B cell (primary cell): ENCODE results near the gene TMEM108. TPM values are rescaled to one million over a fixed set of nuclear protein-coding genes. Genes with fewer than 3 reads are reported as not detected.

ENCODE experiments used
- ATAC-seq: fragments of 200-7000 bp; cut with Tn5 transposase; one replicate; pipeline ENCODE4 v1.10.0; 2021; ENCODE audit warnings: low read depth, mild to moderate bottlenecking, moderate number of reproducible peaks, moderate library complexity
- CTCF ChIA-PET: fragments of 350-600 bp; sonication (Branson Sonifier 250); formaldehyde crosslinking; loops from one replicate; lab custom pipeline; 2021; ENCODE audit warnings: antibody characterized with exemption, inconsistent platforms; lab: Charles Lee
- POLR2A ChIA-PET: fragments of 350-600 bp; sonication (Branson Sonifier 250); formaldehyde crosslinking; loops from one replicate; lab custom pipeline; 2021; ENCODE audit warnings: antibody characterized with exemption; lab: Charles Lee
- DNase-seq: peaks from one replicate; pipeline ENCODE4 v3.0.0; 2013
- H2AFZ ChIP-seq: 2 replicates; pipeline ENCODE4 v1.6.1; 2012; ENCODE audit warnings: mild to moderate bottlenecking, low read depth, low read length; ENCODE audit not compliant: insufficient read depth, poor library complexity, severe bottlenecking
- H3K27ac ChIP-seq, 2 donors: 1 replicate in 1 of 2; 2 replicates in 1 of 2; pipeline ENCODE4 v1.5.1; 2012 to 2013; ENCODE audit warnings: low read length in 2 of 2, mild to moderate bottlenecking in 2 of 2, moderate library complexity in 1 of 2
- H3K27me3 ChIP-seq, 4 experiments: fragments of 200-600 bp in 1 of 4; sonication (generic) in 1 of 4; replicated peaks in 1 of 4; 1 replicate in 2 of 4; 2 replicates in 2 of 4; pipeline versions ENCODE4 v1.6.1 to v1.7.0; 2013 to 2016; ENCODE audit warnings: low read length in 3 of 4, mild to moderate bottlenecking in 2 of 4, mixed read lengths in 1 of 4, moderate library complexity in 1 of 4; ENCODE audit not compliant: insufficient read depth in 4 of 4, control insufficient read depth in 3 of 4; ENCODE audit errors: control extremely low read depth in 1 of 4
- H3K36me3 ChIP-seq, 2 experiments: replicated peaks in 1 of 2; 1 replicate in 1 of 2; 2 replicates in 1 of 2; pipeline versions ENCODE4 v1.6.1 to v1.7.1; 2013; ENCODE audit warnings: low read length in 1 of 2; ENCODE audit not compliant: insufficient read depth in 2 of 2, control insufficient read depth in 1 of 2; ENCODE audit errors: control extremely low read depth in 1 of 2, extremely low read depth in 1 of 2
- H3K4me1 ChIP-seq, 2 donors: fragments of 200-600 bp in 1 of 2; sonication (generic) in 1 of 2; 1 replicate in 1 of 2; 2 replicates in 1 of 2; pipeline versions ENCODE4 v1.5.1 to v1.6.1; 2013 to 2017; ENCODE audit warnings: low read length in 2 of 2; ENCODE audit not compliant: control insufficient read depth in 2 of 2, insufficient read depth in 2 of 2
- H3K4me2 ChIP-seq: replicated peaks from 2 replicates; pipeline ENCODE3; 2012; ENCODE audit warnings: mild to moderate bottlenecking, low read depth, low read length; ENCODE audit not compliant: poor library complexity, severe bottlenecking
- H3K4me3 ChIP-seq, 5 experiments: fragments of 200-600 bp in 1 of 5; sonication (generic) in 1 of 5; 1 replicate in 3 of 5; 2 replicates in 2 of 5; pipeline versions ENCODE4 v1.5.1 to v1.7.0; 2011 to 2016; ENCODE audit warnings: low read length in 4 of 5, mild to moderate bottlenecking in 4 of 5, low read depth in 2 of 5, control low read depth in 1 of 5, moderate library complexity in 1 of 5; ENCODE audit not compliant: insufficient read depth in 1 of 5; ENCODE audit errors: control extremely low read depth in 1 of 5, extremely low read depth in 1 of 5
- H3K79me2 ChIP-seq: fragments of 200-600 bp; sonication (generic); one replicate; pipeline ENCODE4 v1.6.0; 2016; ENCODE audit warnings: low read length; ENCODE audit not compliant: control insufficient read depth, insufficient read depth
- H3K9ac ChIP-seq: fragments of 200-600 bp; sonication (generic); 2 replicates; pipeline ENCODE4 v1.6.1; 2017; ENCODE audit warnings: mild to moderate bottlenecking, low read length, moderate library complexity
- H3K9me3 ChIP-seq, 3 donors: one replicate each; pipeline versions ENCODE4 v1.6.1 to v1.7.1; 2013; ENCODE audit warnings: low read length in 2 of 3; ENCODE audit not compliant: control insufficient read depth in 2 of 3, insufficient read depth in 1 of 3; ENCODE audit errors: control extremely low read depth in 1 of 3
- H4K20me1 ChIP-seq: 2 replicates; pipeline ENCODE4 v1.6.0; 2012; ENCODE audit warnings: mild to moderate bottlenecking, low read length; ENCODE audit not compliant: insufficient read depth, control insufficient read depth, poor library complexity, severe bottlenecking
- H3K27ac Mint-ChIP-seq: one replicate; pipeline ENCODE4 v1.8.0; 2021; ENCODE audit warnings: mixed read lengths
- H3K27me3 Mint-ChIP-seq: one replicate; pipeline ENCODE4 v1.8.0; 2021; ENCODE audit warnings: mixed read lengths
- H3K4me1 Mint-ChIP-seq: one replicate; pipeline ENCODE4 v1.8.0; 2021; ENCODE audit warnings: mixed read lengths
- H3K4me3 Mint-ChIP-seq: one replicate; pipeline ENCODE4 v1.8.0; 2021; ENCODE audit warnings: mixed read lengths
- H3K9me3 Mint-ChIP-seq: one replicate; pipeline ENCODE4 v1.8.0; 2022; ENCODE audit warnings: mixed read lengths; ENCODE audit not compliant: insufficient read depth
- EZH2 ChIP-seq: IDR thresholded peaks from 2 replicates; pipeline ENCODE4 v1.6.1; 2012; ENCODE audit warnings: borderline replicate concordance, low read depth, mild to moderate bottlenecking, moderate library complexity, low read length; ENCODE audit not compliant: insufficient read depth, poor library complexity, severe bottlenecking
- WGBS: methylation state at CpG from one replicate; pipeline ENCODE4 v1.1.5; 2013; ENCODE audit warnings: missing lambda C conversion rate; ENCODE audit not compliant: insufficient coverage; 5-methylcytosine and 5-hydroxymethylcytosine counted together
- intact Hi-C: fragments of 100-400 bp; cut with micrococcal nuclease; formaldehyde crosslinking; loops from one replicate; pipeline ENCODE4 v1.10.0; 2022
- polyA plus RNA-seq: library from polyadenylated mRNA; depleted of rRNA; stranded (reverse); fragments of >200 nt; gene quantifications from 2 replicates; pipeline ENCODE4 v1.2.3, GENCODE V29; 2012
- total RNA-seq, 2 donors: library from RNA; stranded (reverse); fragments of 120-200 nt in 1 of 2; gene quantifications; 1 replicate in 1 of 2; 2 replicates in 1 of 2; pipeline versions ENCODE4 v1.2.3 to v1.2.4, GENCODE V29; 2013 to 2022
- TF ChIP-seq, protein P1 (sequence below): fragments of 200-600 bp; IDR thresholded peaks from one replicate; pipeline ENCODE4 v1.8.0; 2022; ENCODE audit warnings: antibody characterized with exemption, mild to moderate bottlenecking

Gene TMEM108
- total and polyA plus RNA-seq, 2 donors (not counting 1 experiment from before 2014, with no cell fraction given), result not detected

DNA sequence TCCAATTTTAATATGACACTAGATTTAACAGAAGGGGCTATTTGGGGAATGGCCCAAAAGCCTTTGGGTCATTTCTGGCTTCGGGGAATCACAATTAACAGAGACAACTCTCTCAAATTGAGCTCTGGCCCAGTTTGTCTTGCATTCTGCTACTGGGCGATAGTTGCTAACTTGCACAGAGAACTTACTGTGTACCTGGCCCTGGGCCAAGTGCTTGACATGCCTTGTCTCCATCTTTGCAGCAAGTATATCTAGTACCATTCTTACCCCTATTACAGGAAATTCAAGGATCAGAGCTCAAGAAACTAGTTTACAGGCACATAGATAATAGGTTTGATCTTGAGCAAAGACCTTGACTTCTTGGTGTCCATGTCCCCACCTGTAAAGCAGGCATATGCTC is 175.7 kb downstream of the TMEM108 start:
- Histone ChIP-seq H2AFZ (no peak overlapping the region), H3K27me3 (no peaks in the 10 kb centered on the region), H3K27ac (no peak overlapping the region), H3K4me2 (no peak overlapping the region), H3K9me3 (no peaks in the 10 kb centered on the region), H3K9ac (no peak overlapping the region), H3K36me3 (no peaks in the 10 kb centered on the region), H3K4me3 (no peak overlapping the region), H3K4me1 (peaks cover 19 to 22% of the 10 kb centered on the region in 2 donors), H3K79me2 (no peaks in the 10 kb centered on the region), H4K20me1 (no peaks in the 10 kb centered on the region)
- 97% methylated on average over 2 of the region's 2 CpGs for WGBS
- peaks cover 5% of the 10 kb centered on the region for H3K27me3 Mint-ChIP-seq
- intact Hi-C loops, result no loop called here
- H3K4me3 Mint-ChIP-seq, result no peak overlapping the region
- ATAC-seq (no peak), DNase-seq (no peak)
- no peak overlapping the region for H3K27ac Mint-ChIP-seq
- H3K9me3 Mint-ChIP-seq, result peaks cover 2% of the 10 kb centered on the region
- peaks cover 28% of the 10 kb centered on the region for H3K4me1 Mint-ChIP-seq
- TF ChIP-seq, protein P1, sequence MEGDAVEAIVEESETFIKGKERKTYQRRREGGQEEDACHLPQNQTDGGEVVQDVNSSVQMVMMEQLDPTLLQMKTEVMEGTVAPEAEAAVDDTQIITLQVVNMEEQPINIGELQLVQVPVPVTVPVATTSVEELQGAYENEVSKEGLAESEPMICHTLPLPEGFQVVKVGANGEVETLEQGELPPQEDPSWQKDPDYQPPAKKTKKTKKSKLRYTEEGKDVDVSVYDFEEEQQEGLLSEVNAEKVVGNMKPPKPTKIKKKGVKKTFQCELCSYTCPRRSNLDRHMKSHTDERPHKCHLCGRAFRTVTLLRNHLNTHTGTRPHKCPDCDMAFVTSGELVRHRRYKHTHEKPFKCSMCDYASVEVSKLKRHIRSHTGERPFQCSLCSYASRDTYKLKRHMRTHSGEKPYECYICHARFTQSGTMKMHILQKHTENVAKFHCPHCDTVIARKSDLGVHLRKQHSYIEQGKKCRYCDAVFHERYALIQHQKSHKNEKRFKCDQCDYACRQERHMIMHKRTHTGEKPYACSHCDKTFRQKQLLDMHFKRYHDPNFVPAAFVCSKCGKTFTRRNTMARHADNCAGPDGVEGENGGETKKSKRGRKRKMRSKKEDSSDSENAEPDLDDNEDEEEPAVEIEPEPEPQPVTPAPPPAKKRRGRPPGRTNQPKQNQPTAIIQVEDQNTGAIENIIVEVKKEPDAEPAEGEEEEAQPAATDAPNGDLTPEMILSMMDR, result no peak
- TF ChIP-seq EZH2, result no peak
- ChIA-PET POLR2A (no interaction called here), CTCF (interaction anchor here (0.9 kb wide), 1 partner anchor 8 kb away, joined by 3 read pairs; no protein-coding TSS in a partner anchor)

- TF ChIP-seq, protein P1, result no peak
- TF ChIP-seq EZH2, result no peak
- no peak overlapping the region for H3K4me2 ChIP-seq
- H3K27ac ChIP-seq, result no peak overlapping the region
- Mint-ChIP-seq H3K9me3 (peaks cover 4% of the 10 kb centered on the region), H3K27me3 (peaks cover 9% of the 10 kb centered on the region), H3K4me3 (no peak overlapping the region), H3K27ac (no peak overlapping the region), H3K4me1 (no peaks in the 10 kb centered on the region)
- H3K9ac ChIP-seq, result no peak overlapping the region
- no peak overlapping the region for H2AFZ ChIP-seq
- H3K4me3 ChIP-seq, result no peak overlapping the region
- H3K4me1 ChIP-seq, result no peaks in the 10 kb centered on the region
- ChIA-PET POLR2A (no interaction called here), CTCF (no interaction called here)
- no peaks in the 10 kb centered on the region for H4K20me1 ChIP-seq
- ATAC-seq (no peak), DNase-seq (no peak)
- no peaks in the 10 kb centered on the region for H3K27me3 ChIP-seq
- H3K79me2 ChIP-seq, result no peaks in the 10 kb centered on the region
- H3K36me3 ChIP-seq, result no peaks in the 10 kb centered on the region
- intact Hi-C loops, result no loop called here
- WGBS, result no CpG with 5 or more reads among the region's 3 CpGs
- H3K9me3 ChIP-seq, result peaks cover 0 to 8% (median 4%) of the 10 kb centered on the region in 3 donors
Measured at GRCh38 chr3:133227813-133228212, 189.6 kb downstream of the TMEM108 start.
